WERI-Rb-1 (cell line): Measurements from ENCODE around the gene MYO1H.
A peak's percentile ranks its signal among the peaks of the same experiment; 100 is the strongest.

Experiments
- DNase-seq: peaks from one replicate; pipeline ENCODE4 v3.0.0-alpha.2; 2020
- H3K27ac ChIP-seq: fragments of 250-450 bp; sonication (Bioruptor Pico); 2 replicates; pipeline ENCODE4 v1.5.1; 2020; ENCODE audit warnings: mild to moderate bottlenecking, moderate library complexity
- H3K27me3 ChIP-seq: fragments of 250-450 bp; sonication (Bioruptor Pico); 2 replicates; pipeline ENCODE4 v1.5.1; 2021; ENCODE audit warnings: mild to moderate bottlenecking, low read depth, moderate library complexity; ENCODE audit not compliant: insufficient read depth, severe bottlenecking
- H3K36me3 ChIP-seq: fragments of 250-450 bp; sonication (Bioruptor Pico); 2 replicates; pipeline ENCODE4 v1.5.1; 2020; ENCODE audit warnings: mild to moderate bottlenecking, moderate library complexity
- H3K4me3 ChIP-seq: 2 replicates; pipeline ENCODE4 v1.5.1; 2011; ENCODE audit warnings: low read depth, mild to moderate bottlenecking, control low read depth, low read length
- H3K9me3 ChIP-seq: fragments of 250-450 bp; sonication (Bioruptor Pico); 2 replicates; pipeline ENCODE4 v1.5.1; 2021; ENCODE audit warnings: mild to moderate bottlenecking, moderate library complexity; ENCODE audit not compliant: severe bottlenecking
- CTCF ChIP-seq: IDR thresholded peaks from 2 replicates; pipeline ENCODE4 v1.5.1; 2011; ENCODE audit warnings: low read depth, mild to moderate bottlenecking, control low read depth, inconsistent platforms, low read length

Gene MYO1H

DNA sequence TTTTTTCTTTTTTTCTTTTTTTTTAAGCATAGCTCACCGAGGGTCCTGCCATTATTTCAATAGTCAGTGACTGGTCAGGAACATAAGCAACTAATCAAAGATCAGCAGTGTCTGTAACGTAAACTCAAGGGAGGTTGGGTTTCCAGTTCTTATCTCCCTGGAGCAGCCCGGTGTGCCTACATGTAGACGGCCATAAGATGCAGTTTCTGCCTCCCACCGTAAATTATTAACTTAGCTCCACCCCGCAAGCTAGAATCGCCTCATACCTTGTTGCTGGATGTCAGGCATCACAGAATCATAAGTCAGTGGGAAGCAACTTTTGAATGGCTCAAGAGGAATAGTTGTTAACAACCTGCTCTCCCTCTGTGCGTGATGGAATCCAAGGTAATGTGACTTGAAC lies at the start of gene MYO1H:
Gene MYO1H (plus strand): TSS at position 312 of the 400 bp plus-strand sequence. CDS start 61 bp downstream, at position 373.
- DNase-seq = no peak
- no peak for TF ChIP-seq CTCF

DNA sequence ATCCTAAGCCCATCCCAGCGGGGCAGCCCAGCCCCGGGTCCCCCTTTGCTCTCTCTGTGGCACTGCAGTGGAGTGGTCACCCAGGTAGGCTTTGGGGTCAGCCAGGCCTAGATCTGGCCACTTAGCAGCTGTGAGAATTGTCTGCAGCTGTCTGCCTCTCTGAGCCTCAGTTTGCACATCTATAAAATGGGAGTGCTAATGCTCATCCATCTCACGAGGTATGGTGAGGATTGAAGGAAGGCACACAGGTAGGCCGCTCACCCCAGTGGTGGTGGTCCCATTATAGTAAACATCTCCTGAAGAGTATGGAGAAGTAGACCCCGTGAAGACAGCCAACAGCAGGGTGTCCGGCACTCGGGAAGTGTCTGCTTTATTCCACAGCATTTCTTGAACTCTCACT lies 47.9 kb upstream of the MYO1H start:
- TF ChIP-seq CTCF = no peak
- Histone ChIP-seq H3K9me3 (no peaks in the 10 kb centered on the region), H3K4me3 (no peak overlapping the region), H3K27ac (no peak overlapping the region), H3K27me3 (no peaks in the 10 kb centered on the region), H3K36me3 (no peaks in the 10 kb centered on the region)
- DNase-seq = no peak

More for the DNA sequence above, at the start of gene MYO1H:
- H3K27me3 ChIP-seq = no peaks in the 10 kb centered on the region
- H3K36me3 ChIP-seq = no peaks in the 10 kb centered on the region
- no peak within 1 kb of the TSS for H3K4me3 ChIP-seq
- no peaks in the 10 kb centered on the region for H3K9me3 ChIP-seq
- no peak within 1 kb of the TSS for H3K27ac ChIP-seq

GRCh38 chr12:109301643-109302168 lies 46.0 kb upstream of the MYO1H start:
- H3K9me3 ChIP-seq = no peaks in the 10 kb centered on the region
- no peak for DNase-seq
- H3K4me3 ChIP-seq = no peak overlapping the region
- no peak for TF ChIP-seq CTCF
- no peak overlapping the region for H3K27ac ChIP-seq
- H3K36me3 ChIP-seq = no peaks in the 10 kb centered on the region
- H3K27me3 ChIP-seq = no peaks in the 10 kb centered on the region

DNA sequence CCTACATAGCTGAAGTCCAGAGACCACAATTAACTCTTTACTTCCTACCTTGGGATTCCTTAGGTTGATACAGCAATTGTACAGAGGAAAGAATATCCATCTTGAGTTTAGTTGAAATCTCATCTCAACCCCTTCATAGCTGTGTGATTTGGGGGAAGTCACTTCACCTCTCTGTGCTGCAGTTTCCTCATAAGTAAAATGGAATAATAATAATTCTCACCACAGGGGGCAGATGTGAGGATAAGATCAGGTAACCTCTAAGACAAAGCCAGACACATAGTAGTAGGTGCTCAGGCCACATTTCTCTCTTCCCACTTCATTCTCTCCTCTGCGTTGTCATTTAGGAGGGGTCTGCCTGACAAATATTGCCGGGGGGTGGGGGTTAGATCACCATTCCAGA lies 45.3 kb upstream of the MYO1H start:
- no peak for DNase-seq
- Histone ChIP-seq H3K27ac (no peak overlapping the region), H3K4me3 (no peak overlapping the region), H3K27me3 (no peaks in the 10 kb centered on the region), H3K9me3 (no peaks in the 10 kb centered on the region), H3K36me3 (no peaks in the 10 kb centered on the region)
- TF ChIP-seq CTCF = 0 out of 2 replicates have a peak, but pooled peaks have one; percentile 13

DNA sequence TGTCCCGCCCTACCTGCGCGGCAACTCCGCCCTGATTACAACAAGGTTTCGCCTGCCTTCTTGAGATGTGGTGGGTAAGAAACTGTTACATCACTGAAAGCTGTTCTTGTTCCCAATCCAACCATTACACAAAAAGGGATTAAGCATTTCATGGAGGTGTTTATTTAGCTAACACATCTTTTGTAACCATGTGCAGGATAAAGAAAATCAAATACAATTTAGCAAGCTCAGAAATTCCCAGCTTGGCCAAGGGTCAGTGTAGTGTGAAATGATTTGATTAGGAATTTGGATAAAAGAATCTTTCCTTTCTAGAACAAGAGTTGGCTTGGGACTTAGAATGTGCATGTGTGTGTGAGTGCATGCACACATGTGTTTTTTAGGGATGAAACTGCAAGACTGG lies 44.9 kb upstream of the MYO1H start:
- no peak overlapping the region for H3K27ac ChIP-seq
- H3K9me3 ChIP-seq = no peaks in the 10 kb centered on the region
- DNase-seq = no peak
- TF ChIP-seq CTCF = no peak
- no peak overlapping the region for H3K4me3 ChIP-seq
- H3K27me3 ChIP-seq = no peaks in the 10 kb centered on the region
- no peaks in the 10 kb centered on the region for H3K36me3 ChIP-seq

GRCh38 chr12:109304485-109304884 lies 43.2 kb upstream of the MYO1H start:
- Histone ChIP-seq H3K27ac (no peak overlapping the region), H3K36me3 (no peaks in the 10 kb centered on the region), H3K9me3 (no peaks in the 10 kb centered on the region), H3K27me3 (no peaks in the 10 kb centered on the region), H3K4me3 (no peak overlapping the region)
- no peak for TF ChIP-seq CTCF
- DNase-seq = no peak
